ENCODE results near the gene TMEM132A.
"Not testable (repeated sequence)": the region's sequence is repeated elsewhere in the genome, so short reads cannot be mapped to it uniquely, and the experiment has no call there.

Gene TMEM132A

DNA sequence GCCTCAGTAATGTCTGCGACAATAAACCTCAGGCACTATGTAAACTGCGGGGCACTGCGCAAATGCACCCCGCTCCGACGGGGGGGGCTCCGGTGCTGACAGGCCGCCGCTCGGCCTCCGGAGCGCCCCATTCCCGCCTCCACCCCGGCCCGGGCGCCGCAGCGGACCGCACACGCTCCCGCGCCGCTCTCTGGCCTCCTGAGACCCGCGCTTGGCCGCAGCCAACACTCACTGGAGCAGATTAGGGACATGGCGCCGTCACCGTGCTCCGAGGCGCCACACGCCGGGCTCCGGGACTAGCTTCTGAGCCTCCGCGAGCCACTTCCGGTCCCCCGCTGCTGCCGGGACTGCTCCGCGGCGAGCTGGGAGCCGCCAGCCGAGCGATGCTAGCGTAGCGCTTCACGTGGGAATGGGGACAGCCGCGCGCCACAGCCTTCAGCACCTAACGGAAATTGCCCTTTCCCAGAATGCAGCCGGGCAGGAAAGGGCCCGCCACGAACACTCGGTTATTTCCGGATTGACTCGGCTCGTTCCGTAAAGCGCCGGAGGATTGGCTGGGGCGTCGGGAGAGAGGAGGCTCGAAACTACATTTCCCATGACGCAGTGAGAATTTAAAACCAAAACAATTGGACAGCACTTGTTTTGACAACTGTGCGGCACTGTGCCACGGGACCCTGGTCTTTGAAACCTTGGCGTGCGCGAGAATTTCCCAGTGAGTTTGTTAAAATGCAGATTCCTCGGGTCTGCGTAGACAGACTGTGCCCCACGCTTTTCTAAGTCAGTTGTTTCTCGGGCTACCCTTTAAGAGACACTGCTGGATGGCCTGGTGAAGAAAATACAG lies 17.9 kb upstream of the TMEM132A start, which contains the start of gene PRPF19:
TSS of gene PRPF19 (minus strand) at position 454 of the 841 bp plus-strand sequence. CDS start at position 251, 203 bp downstream.
- peak; percentile 100 for DNase-seq

DNA sequence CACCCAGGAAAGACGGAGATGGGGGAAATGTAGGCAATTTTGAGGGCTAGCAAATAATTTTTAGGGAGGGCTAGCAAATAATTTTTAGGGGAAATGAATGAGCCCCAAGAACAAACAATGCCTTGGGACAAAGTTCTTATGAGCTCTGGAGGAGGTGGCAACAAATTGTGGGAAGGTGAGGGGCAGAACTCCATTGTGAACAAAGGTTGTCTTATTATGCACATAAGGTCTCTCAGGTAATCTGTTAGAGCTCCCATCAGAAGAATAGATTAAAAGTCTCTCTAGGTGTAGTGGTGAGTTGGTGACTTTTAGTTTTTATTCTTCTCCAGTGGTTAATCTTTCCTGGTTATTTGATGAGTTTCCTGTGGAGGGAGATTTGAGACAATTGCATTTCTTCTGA lies 15.5 kb upstream of the TMEM132A start:
- no peak for DNase-seq

- not testable (repeated sequence) for DNase-seq
Observed at GRCh38 chr11:60909680-60910280, 14.5 kb upstream of the TMEM132A start.

GRCh38 chr11:60910281-60910687 lies 14.0 kb upstream of the TMEM132A start:
- no peak for DNase-seq

GRCh38 chr11:60910711-60911380 lies 13.4 kb upstream of the TMEM132A start:
- DNase-seq: no peak

DNA sequence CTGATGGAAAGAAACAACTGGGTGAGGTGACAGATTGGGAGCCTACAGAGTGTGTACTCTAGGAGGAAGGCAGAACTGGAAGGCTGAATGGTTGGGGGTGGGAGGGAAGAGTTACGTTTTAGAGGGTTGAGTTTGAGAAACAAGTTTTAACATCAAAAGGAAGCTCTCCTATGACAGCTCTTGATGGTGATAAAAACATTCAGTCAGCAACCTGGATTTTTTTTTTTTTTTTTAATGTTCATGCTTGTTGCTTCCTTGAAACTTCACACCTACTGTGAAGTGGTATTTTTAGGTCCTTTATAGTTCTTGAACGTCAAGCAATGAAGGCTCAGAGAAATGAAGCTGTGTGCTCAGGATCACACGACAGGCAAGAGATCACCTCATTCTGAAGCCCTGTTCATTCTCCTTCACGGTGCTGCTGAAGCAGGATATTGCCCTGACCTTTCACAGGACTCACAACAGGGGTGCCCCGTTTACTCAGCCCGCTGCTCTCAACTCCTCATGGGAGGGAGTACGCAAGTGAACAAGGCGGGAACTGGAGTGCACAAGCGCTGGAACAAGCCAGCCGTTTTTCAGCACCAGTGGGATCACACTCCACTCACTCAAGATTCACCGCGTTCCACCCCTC lies 11.9 kb upstream of the TMEM132A start:
- no peak for DNase-seq

- no peak for DNase-seq
Observed at GRCh38 chr11:60912851-60913528, 11.3 kb upstream of the TMEM132A start.

DNA sequence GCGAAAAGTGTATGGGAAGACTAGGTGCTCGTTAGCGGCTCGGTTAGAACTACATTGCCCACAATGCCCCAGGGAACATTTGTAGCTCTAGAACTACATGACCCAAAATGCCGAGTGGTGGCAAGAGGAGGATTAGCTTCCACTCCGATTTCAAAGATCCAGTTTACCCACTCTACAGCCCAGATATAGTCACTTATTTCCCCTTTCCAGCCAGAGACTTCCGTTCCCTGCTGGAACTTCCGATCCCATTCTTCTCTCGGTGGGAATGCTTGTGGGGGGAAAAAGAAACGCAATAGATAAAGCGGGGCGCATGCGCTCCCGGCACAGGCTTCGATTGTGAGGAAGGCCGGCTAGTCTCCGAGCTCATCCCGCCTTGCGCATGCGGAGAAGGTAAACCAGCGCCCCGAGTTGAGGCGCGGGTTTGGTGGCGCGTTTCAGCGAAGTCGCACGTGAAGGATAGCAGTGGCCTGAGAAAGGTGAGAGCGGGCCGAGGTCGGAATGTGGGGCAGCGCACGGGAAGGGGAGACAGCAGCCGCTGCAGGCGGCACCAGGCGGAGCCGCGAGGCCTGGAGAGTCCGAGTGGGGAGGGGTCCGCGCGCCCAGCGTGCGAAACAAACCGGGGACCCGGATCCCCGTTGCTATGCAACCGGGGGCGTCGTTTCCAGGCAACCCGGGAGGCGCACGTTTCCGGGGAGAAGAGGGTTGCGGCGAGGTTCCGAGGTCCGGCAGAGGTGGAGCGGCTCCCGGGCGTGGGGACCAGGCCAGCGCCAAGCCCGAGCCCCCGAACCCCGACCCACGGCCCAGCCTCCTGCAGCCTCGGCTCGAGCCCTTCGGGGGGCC lies 10.2 kb upstream of the TMEM132A start, which contains the start of gene TMEM109:
TSS of gene TMEM109 (plus strand) at position 366 of the 840 bp plus-strand sequence. CDS start 5,536 bp downstream, outside the sequence.
- DNase-seq: peak; percentile 92

DNA sequence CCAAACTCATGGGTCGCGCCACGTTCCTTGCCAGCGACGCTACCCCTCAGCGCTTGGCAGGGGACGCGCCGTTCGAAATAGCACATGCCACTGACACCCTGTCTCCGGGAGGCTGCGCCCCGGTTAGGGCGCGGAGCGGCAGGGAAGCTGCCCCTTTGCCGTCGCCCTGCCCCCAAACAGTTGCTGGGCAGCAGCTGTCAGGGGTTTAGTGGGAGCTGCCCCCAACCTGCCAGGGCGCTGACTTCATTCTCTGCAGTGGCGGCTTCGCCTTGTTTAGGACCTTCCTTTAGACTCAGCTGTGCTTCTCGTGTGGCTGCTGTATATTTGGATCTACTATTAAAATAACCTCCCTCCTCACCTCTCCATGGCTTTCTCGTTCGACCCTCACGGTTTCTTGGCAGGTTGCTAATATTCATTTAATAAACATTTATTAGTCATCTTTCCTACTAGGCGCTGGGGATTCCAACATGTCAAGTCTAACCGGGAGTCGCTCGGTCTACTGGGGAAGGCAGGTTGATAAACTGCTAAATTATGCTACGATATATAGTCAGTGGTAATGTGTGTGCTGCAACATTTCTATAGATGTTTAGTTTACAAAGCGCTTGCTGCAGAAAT lies 9.5 kb upstream of the TMEM132A start:
- no peak for DNase-seq

DNA sequence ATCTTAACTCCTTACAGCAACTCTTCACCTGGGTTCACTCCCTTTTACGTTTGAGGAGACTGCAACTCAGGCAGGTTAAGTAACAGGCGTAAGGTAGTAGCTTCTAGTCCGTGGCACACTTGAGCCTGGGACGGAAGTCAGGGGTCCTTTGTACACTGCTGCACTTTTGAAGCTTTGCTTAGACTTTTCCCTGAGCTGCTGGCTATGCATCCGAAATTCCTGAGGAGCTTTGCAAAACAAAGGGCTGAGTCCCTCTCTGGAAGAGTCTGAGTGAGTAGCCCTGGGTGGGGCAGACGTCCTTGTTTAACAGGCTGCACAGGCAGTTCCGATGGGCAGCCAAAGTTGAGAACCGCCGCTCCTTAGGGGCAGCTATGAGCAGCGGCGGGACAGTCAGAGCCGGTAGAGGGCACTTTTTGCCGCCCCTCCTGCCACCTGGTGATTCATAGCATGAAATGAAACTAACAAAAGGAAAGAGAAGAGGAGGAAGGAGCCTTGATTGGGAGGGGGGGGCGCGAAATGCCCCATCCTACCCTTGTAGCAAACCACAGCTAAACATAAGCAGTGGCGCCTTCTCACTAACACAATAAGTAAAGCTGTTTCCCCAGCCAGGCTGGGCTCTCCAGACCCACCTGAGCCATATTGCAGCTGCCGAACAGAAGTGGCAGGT lies 8.9 kb upstream of the TMEM132A start:
- DNase-seq: peak; percentile 90

DNA sequence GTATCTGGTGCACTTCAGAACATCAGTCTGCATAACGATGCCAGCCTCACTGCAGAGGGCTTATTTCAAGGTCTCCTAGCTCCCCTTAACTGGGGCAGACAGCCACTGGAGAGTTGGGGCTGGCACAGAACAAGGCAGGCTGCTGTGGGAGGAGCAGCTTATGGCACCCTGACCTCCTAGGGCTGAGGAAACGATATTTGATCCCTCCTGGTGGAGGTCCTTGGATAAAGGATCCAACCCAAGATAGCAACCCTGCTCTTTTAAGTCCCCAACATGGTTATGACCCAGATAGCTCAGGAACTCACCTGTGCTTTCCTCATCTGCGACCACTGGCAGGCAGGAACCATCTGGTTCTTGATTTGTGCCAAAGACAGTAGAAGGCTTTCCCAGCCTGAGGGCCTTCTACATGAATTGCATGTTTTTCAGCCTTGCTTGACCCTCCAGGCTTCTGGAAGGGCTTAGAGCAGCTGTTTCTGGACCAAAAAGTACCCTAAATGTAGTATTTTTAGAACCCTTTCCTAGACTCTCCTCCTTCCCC lies 7.5 kb upstream of the TMEM132A start:
- DNase-seq: no peak

GRCh38 chr11:60917267-60917666 lies 7.0 kb upstream of the TMEM132A start:
- DNase-seq: no peak

DNA sequence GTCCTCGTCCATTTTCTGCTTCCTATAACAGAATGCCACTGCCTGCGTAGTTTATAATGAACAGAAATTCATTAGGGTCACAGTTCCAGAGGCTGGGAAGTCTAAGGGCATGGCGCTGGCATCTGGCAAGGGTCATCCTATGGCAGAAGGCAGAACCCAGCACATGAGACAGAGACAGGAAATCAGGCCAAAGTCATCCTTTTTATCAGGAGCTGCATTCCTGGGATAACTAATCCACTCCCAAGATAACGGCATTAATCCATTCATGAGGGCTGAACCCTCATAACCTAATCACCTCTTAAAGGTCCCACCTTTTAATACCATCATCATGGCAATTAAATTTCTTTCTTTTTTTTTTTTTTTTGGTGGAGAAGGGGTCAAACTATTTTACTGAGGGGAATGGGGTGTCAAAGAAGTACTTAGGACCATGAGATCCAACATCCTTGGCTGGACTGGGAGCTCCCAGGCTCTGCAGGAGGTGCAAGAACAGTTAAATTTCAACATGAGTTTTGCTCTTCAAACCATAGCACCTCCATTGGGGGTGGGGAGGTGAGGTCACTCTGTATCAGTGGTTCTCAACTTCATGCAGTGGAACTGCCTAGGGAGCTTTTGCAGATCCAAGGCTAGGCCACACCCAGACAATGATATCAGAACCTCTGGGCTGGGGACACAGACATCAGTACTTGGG lies 5.9 kb upstream of the TMEM132A start:
- DNase-seq: no peak

- no peak for DNase-seq
Observed at GRCh38 chr11:60918939-60919265, 5.4 kb upstream of the TMEM132A start.

DNA sequence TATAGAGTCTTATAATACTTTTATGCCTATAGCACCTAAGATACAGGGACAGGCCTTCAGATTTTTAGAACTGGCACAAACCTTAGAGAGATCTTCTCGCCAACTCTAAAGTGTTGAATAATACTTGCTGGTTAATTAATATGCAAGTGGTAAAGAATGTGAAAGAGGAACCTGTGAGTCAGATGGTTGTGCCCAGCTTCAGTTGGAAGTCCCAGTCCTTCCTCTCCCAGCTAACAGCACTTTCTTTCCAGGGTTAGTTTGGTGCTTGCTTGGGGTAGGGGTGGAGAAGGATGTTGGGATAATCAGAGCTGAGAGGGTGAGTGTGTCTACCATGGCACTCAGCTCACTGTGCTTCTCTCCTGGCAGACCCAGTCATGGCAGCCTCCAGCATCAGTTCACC lies 4.9 kb upstream of the TMEM132A start:
- no peak for DNase-seq

GRCh38 chr11:60919956-60920355 lies 4.3 kb upstream of the TMEM132A start:
- no peak for DNase-seq

- no peak for DNase-seq
Observed at GRCh38 chr11:60921259-60921658, 3.0 kb upstream of the TMEM132A start.

DNA sequence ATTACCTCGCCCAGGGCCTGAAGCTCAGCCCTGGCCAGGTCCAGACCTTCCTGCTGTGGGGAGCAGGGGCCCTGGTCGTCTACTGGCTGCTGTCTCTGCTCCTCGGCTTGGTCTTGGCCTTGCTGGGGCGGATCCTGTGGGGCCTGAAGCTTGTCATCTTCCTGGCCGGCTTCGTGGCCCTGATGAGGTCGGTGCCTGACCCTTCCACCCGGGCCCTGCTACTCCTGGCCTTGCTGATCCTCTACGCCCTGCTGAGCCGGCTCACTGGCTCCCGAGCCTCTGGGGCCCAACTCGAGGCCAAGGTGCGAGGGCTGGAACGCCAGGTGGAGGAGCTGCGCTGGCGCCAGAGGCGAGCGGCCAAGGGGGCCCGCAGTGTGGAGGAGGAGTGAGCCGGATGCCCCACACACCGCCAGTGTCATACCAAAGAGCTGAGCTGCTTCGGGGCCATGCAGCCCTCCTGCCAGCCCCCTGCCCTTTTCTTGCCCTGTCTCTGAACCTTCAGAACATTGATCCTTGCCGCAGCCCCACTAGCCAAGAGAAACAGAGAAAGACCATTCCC lies 2.4 kb upstream of the TMEM132A start:
- DNase-seq: no peak

- no peak for DNase-seq
Observed at GRCh38 chr11:60922906-60923305, 1.4 kb upstream of the TMEM132A start.

Data from activated CD4-positive, alpha-beta T cell treated with anti-CD3 and anti-CD28 coated beads, Interleukin-2, amount 50 U/mL, for 16 hours (primary cell).